Glomerular endothelial cell (primary cell): ENCODE results near the gene KLF1. TPM values are rescaled to one million over a fixed set of nuclear protein-coding genes. Genes with fewer than 3 reads are reported as not detected.
"Not testable (repeated sequence)": the region's sequence is repeated elsewhere in the genome, so short reads cannot be mapped to it uniquely, and the experiment has no call there.

Source experiments
- DNase-seq: peaks from one replicate; pipeline ENCODE4 v3.0.0-alpha.2; 2011; ENCODE audit warnings: low read depth, low spot score; ENCODE audit errors: extremely low read depth
- total RNA-seq: library from RNA; depleted of rRNA; stranded (reverse); fragments of >200 nt; gene quantifications from 2 replicates; pipeline ENCODE4 v1.2.3, GENCODE V29; 2015

Gene KLF1
- total RNA-seq: not detected in 2 replicates

- DNase-seq: no peak
Measured at GRCh38 chr19:12886969-12887747, at the start of gene KLF1. KLF1 (minus strand) TSS chr19:12887201; CDS start chr19:12887140, 61 bp downstream.

DNA sequence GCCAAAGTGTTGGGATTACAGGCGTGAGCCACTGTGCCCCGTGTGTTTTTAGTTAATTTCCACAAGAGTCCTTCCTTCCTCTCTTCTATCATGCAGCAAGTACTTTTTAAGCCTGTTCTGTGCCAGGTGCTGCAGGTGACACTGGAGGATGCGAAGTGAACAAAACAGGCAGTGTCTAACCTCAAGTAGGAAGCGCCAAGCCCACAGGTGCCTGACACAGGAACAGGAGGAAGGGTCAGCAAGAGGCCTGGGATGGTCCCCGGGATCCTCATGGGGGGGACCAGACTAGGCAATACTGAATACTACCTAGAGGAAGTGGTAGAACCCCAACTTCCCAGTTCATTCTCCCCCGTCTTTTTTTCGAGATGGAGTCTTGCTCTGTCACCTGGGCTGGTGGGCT, 49.6 kb upstream of the KLF1 start:
- DNase-seq: no peak

DNA sequence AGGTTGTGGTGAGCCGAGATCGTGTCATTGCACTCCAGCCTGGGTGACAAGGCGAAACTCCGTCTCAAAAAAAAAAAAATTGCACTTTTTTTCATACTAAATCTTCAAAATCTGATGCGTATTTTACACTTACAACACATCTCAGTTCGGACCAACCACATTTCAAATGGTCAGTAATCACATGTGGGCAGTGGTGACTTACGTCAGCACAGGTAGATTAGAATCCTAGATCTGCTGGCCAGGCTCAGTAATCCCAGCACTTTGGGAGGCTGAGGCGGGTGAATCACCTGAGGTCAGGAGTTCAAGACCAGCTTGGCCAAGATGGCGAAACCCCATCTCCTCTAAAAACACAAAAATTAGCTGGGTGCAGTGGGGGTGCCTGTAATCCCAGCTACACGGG, 48.1 kb upstream of the KLF1 start:
- DNase-seq: no peak

DNA sequence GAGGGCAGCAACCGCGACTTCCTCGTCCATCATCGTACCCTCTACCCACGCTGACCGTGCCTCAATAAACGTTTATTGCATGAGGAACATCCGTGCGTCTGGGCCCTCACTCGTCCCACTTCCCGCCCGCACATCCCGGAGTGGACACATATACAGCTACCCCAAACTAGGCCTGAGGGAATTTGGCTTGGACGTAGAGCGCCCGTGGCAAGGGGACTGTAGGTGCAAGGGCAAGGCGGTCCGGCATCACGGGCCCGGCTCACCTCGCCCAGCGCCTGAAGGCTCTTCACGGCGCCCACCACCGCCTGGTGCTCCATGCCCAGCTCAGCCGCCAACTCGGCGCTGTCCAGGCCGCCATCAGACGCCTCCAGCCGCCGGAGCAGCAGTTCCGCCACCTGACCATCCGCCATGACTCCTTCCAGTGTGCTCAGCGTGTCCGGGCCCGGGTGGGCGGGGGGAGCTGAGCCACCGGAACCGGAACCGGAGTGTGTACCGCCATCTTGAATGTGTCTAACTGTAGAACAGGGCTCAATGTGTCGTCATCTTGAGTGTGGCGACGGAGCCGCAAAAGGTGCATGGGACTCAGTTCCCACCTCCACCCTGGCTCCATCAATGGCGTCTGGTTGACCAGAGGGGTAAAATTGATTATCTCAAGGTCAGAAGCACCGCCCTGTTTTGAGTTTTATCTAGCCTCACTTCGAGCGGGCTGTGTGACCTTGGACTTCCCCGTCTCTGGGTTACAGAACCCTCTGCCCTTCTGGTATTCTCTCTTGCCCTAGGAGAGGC, 46.5 kb upstream of the KLF1 start, which contains the start of gene FARSA:
FARSA (minus strand) TSS at position 425 of the 786 bp plus-strand sequence; CDS start at position 410, 15 bp downstream.
- peak; percentile 34 for DNase-seq

- DNase-seq: no peak
Measured at GRCh38 chr19:12932392-12933286, 45.6 kb upstream of the KLF1 start.

- no peak for DNase-seq
Measured at GRCh38 chr19:12930002-12930645, 43.1 kb upstream of the KLF1 start.

GRCh38 chr19:12924621-12925310, 37.8 kb upstream of the KLF1 start:
- no peak for DNase-seq

DNA sequence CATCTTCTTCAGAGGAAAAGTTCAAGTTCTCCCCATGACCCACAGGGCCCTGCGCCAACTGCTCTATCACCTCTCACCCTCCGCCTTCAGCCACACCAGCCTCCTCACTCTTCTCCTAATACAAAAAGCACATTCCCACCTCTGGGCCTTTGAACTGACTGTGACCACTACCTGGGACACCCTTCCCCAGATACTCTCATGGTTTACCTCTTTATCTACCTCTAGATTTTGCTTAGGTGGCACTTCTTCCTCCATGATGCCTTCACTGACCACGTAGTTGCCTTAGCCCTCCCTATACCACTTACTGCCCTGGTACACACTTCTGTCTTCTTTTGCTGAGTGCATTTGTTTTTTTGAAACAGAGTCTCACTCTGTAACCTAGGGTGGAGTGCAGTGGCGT, 36.0 kb upstream of the KLF1 start:
- no peak for DNase-seq

GRCh38 chr19:12921047-12921446, 34.0 kb upstream of the KLF1 start:
- no peak for DNase-seq

- DNase-seq: no peak
Measured at GRCh38 chr19:12918253-12918652, 31.3 kb upstream of the KLF1 start.

- DNase-seq: not testable (repeated sequence)
Measured at GRCh38 chr19:12915860-12916259, 28.9 kb upstream of the KLF1 start.

- no peak for DNase-seq
Measured at GRCh38 chr19:12913851-12914690, 27.1 kb upstream of the KLF1 start.

GRCh38 chr19:12913011-12913561, 26.1 kb upstream of the KLF1 start:
- no peak for DNase-seq

DNA sequence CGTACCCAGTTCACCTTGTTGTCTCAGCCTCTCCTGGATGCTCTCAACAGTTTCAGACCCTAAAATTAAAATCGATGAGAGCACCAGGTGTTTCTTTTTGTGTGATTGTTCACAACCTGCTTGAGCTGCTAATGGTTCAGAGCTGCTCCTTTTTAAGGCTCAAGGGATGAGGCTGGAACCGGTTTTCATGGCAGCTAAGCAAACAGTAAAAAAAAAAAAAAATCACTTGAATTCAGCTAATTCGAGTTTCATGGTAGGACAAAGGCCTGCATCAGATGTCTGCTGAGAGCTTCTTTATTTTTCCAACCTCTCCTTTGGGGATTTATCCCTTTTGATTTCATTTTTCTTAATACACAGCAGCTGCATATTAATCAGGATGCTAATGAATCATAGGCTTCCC, 25.6 kb upstream of the KLF1 start:
- DNase-seq: no peak

DNA sequence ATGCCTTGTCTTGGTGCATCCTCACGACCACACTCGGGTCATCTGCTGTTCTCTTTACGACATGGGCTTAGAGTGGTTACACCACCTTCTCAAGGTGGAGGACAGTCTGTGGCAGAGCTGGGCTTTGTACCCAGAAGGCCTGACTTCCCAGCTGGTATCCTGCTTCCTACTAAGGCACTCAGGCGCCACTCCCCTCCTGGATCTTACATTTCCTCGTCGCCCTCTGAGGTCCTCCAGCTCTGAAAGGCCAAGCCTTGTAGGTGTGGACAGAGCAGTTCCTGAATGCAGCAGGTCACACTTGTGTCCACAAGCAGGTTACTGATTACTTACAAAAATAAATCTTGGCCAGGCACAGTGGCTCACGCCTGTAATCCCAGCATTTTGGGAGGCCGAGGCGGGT, 20.2 kb upstream of the KLF1 start:
- DNase-seq: no peak

- DNase-seq: no peak
Measured at GRCh38 chr19:12899891-12900518, 13.0 kb upstream of the KLF1 start.

- no peak for DNase-seq
Measured at GRCh38 chr19:12896460-12896859, 9.5 kb upstream of the KLF1 start.

- DNase-seq: no peak
Measured at GRCh38 chr19:12893582-12893981, 6.6 kb upstream of the KLF1 start.
